K562 (cell line): ENCODE results near the gene SLC1A1.

ENCODE experiments used
- HIVEP1 ChIP-seq: fragments of 250-450 bp; sonication (Bioruptor Pico); IDR thresholded peaks from 2 replicates; pipeline ENCODE4 v1.4.0; 2020; ENCODE audit warnings: mild to moderate bottlenecking
- IRF2 ChIP-seq: sonication (generic); formaldehyde crosslinking; IDR thresholded peaks from 2 replicates; pipeline ENCODE4 v1.8.1; 2022; ENCODE audit warnings: mild to moderate bottlenecking, missing genetic modification reagents
- JUN ChIP-seq, 2 experiments: sonication (generic) in 1 of 2; formaldehyde crosslinking in 1 of 2; IDR thresholded peaks; 2 replicates each; pipeline versions ENCODE4 v1.6.1 to v1.8.0; 2012 to 2022; ENCODE audit warnings: borderline replicate concordance in 2 of 2, mild to moderate bottlenecking in 2 of 2, improper control_type of control experiment in 1 of 2, low read depth in 1 of 2, low read length in 1 of 2, missing genetic modification reagents in 1 of 2
- RFX5 ChIP-seq: IDR thresholded peaks from 2 replicates; pipeline ENCODE4 v1.6.1; 2011; ENCODE audit warnings: low read depth, mild to moderate bottlenecking, improper control_type of control experiment, low read length
- SRF ChIP-seq, 2 experiments: fragments of 250-450, 450-650 bp in 1 of 2; sonication (Bioruptor Pico) in 1 of 2; sonication (generic) in 1 of 2; formaldehyde crosslinking; IDR thresholded peaks; 2 replicates each; pipeline versions ENCODE4 v1.5.0 to v1.5.1; 2020 to 2022; ENCODE audit warnings: mild to moderate bottlenecking in 1 of 2, missing genetic modification reagents in 1 of 2
- TEAD2 ChIP-seq: fragments of 450-650 bp; IDR thresholded peaks from 2 replicates; pipeline ENCODE4 v1.6.1; 2016; ENCODE audit warnings: missing genetic modification characterization, control low read depth, missing compliant biosample characterization
- TEAD4 ChIP-seq, 2 experiments: sonication (generic) in 1 of 2; formaldehyde crosslinking in 1 of 2; IDR thresholded peaks; 2 replicates each; pipeline versions ENCODE4 v1.6.1 to v1.8.0; 2012 to 2022; ENCODE audit warnings: borderline replicate concordance in 1 of 2, inconsistent platforms in 1 of 2, low read length in 1 of 2, mild to moderate bottlenecking in 1 of 2, missing genetic modification reagents in 1 of 2
- TF ChIP-seq, protein P1 (sequence below): sonication (generic); formaldehyde crosslinking; IDR thresholded peaks from 2 replicates; pipeline ENCODE4 v1.8.0; 2022; ENCODE audit warnings: missing genetic modification reagents, mild to moderate bottlenecking, borderline replicate concordance
- TF ChIP-seq, protein P2 (sequence below): fragments of 250-450 bp; sonication (Bioruptor Pico); IDR thresholded peaks from 2 replicates; pipeline ENCODE4 v1.8.0; 2021; ENCODE audit warnings: moderate library complexity, mild to moderate bottlenecking, inconsistent platforms
- TF ChIP-seq, protein P3 (sequence below), 3 experiments: IDR thresholded peaks in 2 of 3; conservative IDR thresholded peaks in 1 of 3; 2 replicates each; pipeline ENCODE4 v1.5.1; 2011 to 2012; ENCODE audit warnings: low read length in 3 of 3, mild to moderate bottlenecking in 3 of 3, control low read depth in 2 of 3, improper control_type of control experiment in 1 of 3, inconsistent platforms in 1 of 3, low read depth in 1 of 3, mixed read lengths in 1 of 3, moderate library complexity in 1 of 3; ENCODE audit not compliant: insufficient read depth in 2 of 3

DNA sequence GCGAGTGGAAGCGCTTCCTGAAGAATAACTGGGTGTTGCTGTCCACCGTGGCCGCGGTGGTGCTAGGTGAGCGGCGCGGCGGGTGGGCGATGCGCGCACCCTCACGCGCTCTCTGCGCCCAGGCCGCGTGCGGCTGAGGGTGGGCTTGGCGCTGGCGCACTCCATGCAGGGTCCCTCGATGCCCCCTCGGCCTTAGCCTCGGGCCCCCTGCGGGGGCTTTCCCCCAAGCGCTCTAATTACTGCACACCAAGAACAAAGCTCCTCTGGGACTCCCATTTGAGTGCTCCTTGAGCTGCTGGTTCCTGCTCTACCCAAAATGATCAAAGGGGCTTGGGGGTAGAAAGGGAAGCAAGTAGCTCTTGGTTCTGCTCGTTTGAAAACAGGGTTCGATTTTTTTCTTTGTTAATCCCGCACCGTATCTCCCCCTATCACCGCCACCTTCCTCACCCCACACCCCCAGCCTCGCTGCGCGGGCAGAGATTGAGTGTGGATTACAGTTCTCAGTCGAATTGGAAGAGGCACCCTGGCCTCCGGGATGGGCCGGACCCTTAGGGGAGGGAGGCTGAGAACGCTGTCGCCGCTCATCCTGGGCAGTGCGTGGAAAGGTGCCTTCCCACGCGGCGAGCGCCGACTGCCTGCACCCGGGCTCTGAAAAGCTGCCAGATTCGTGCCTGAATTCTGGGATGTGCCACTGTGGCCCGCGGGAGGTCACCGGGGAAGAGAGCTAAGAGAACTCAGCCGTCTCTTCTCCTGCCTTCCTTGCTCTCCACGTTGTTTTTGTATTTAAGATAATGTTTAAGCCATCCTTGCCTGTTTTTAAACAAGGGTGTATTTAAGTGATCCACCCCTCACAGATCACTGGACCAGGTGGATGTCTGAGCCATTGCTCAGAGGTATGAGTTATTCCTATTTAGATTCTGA is 697 bp downstream of the SLC1A1 start:
- TF ChIP-seq TEAD2 (tag) (no peak), RFX5 (no peak), HIVEP1 (CRISPR knock-in tag) (no peak), SRF (CRISPR knock-in tag; IDR thresholded peaks at IDR 0.05) (no peak), JUN (IDR thresholded peaks at IDR 0.05; ENCODE audit: borderline replicate concordance, low read depth, low read length) (no peak), JUN (CRISPR knock-in tag; IDR thresholded peaks at IDR 0.05; ENCODE audit: borderline replicate concordance) (no peak), TEAD4 (IDR thresholded peaks at IDR 0.05; ENCODE audit: low read length) (no peak), TEAD4 (CRISPR knock-in tag; IDR thresholded peaks at IDR 0.05; ENCODE audit: borderline replicate concordance) (no peak), IRF2 (CRISPR knock-in tag) (no peak)
- TF ChIP-seq, protein P1, sequence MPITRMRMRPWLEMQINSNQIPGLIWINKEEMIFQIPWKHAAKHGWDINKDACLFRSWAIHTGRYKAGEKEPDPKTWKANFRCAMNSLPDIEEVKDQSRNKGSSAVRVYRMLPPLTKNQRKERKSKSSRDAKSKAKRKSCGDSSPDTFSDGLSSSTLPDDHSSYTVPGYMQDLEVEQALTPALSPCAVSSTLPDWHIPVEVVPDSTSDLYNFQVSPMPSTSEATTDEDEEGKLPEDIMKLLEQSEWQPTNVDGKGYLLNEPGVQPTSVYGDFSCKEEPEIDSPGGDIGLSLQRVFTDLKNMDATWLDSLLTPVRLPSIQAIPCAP (CRISPR knock-in tag): no peak
- TF ChIP-seq, protein P2, sequence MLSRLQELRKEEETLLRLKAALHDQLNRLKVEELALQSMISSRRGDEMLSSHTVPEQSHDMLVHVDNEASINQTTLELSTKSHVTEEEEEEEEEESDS (CRISPR knock-in tag): no peak
- TF ChIP-seq, protein P3, sequence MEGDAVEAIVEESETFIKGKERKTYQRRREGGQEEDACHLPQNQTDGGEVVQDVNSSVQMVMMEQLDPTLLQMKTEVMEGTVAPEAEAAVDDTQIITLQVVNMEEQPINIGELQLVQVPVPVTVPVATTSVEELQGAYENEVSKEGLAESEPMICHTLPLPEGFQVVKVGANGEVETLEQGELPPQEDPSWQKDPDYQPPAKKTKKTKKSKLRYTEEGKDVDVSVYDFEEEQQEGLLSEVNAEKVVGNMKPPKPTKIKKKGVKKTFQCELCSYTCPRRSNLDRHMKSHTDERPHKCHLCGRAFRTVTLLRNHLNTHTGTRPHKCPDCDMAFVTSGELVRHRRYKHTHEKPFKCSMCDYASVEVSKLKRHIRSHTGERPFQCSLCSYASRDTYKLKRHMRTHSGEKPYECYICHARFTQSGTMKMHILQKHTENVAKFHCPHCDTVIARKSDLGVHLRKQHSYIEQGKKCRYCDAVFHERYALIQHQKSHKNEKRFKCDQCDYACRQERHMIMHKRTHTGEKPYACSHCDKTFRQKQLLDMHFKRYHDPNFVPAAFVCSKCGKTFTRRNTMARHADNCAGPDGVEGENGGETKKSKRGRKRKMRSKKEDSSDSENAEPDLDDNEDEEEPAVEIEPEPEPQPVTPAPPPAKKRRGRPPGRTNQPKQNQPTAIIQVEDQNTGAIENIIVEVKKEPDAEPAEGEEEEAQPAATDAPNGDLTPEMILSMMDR (IDR thresholded peaks at IDR 0.05 in 2 of 3, conservative IDR thresholded peaks at IDR 0.05 in 1 of 3; ENCODE audit: insufficient read depth in 2 of 3, low read depth in 1 of 3, low read length in 3 of 3): no peak
